ENCODE data around the gene ENTREP3. TPM values are rescaled to one million over a fixed set of nuclear protein-coding genes. Genes with fewer than 3 reads are reported as not detected.
"Not testable (repeated sequence)": the region's sequence is repeated elsewhere in the genome, so short reads cannot be mapped to it uniquely, and the experiment has no call there.

The ENTREP3 gene
- total RNA-seq, 4 donors from 2014 or later, result 5.6 to 12.0 (median 7.8) TPM

DNA sequence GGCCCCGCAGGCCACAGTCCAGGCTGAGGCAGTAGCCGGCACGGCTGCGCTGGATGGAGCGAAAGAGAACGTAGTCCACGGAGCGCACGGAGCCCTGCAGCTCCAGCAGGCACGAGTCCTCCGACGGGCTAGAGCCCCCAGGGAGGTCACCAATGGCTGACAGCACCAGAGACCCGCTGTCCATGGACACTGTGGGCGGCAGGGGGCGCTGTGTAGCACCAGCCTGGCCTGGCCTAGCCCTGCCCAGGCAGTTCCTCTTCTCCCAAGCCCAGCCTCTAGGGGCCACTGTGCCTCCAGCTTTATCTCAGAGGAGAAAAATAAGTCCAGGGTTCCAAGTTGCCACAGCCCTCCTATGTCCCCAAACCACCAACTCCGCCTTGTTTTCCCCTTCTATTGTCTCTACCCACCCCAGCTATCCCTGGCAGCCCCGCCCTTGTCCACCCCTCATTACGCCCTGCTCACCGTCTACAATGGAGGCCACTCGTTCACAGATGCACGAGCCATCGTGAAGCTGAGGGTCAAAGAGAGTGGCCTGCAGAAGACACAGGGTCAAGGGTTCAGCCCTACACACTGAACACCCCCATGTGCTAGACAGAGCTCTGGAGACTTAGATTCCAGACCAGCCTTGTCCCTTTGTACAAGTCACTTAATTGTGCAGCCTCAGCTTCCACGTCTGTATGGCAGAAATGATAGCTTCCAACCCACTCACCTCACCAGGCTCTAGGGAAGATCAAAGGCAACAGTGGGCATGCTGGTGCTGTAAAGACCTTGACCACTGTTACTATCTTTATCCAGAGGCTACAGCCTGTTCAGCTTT is 4.4 kb downstream of the ENTREP3 start:
- H3K4me1 ChIP-seq, result peaks cover 14 to 25% of the 10 kb centered on the region in 2 donors
- peaks cover 0 to 4% of the 10 kb centered on the region in 2 donors for H3K36me3 ChIP-seq
- intact Hi-C loops (cut with DNase I), result loop anchor here (5.0 kb wide), 1 partner anchor 341 kb away; no protein-coding TSS in a partner anchor
- H3K27me3 ChIP-seq, result no peaks in the 10 kb centered on the region
- no peak for TF ChIP-seq POLR2A (IDR thresholded peaks at IDR 0.05)
- TF ChIP-seq, protein P1, sequence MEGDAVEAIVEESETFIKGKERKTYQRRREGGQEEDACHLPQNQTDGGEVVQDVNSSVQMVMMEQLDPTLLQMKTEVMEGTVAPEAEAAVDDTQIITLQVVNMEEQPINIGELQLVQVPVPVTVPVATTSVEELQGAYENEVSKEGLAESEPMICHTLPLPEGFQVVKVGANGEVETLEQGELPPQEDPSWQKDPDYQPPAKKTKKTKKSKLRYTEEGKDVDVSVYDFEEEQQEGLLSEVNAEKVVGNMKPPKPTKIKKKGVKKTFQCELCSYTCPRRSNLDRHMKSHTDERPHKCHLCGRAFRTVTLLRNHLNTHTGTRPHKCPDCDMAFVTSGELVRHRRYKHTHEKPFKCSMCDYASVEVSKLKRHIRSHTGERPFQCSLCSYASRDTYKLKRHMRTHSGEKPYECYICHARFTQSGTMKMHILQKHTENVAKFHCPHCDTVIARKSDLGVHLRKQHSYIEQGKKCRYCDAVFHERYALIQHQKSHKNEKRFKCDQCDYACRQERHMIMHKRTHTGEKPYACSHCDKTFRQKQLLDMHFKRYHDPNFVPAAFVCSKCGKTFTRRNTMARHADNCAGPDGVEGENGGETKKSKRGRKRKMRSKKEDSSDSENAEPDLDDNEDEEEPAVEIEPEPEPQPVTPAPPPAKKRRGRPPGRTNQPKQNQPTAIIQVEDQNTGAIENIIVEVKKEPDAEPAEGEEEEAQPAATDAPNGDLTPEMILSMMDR (IDR thresholded peaks at IDR 0.05), result peak; percentile 86 to 99 (median 99)
- no peaks in the 10 kb centered on the region for H3K9me3 ChIP-seq
- H3K27ac ChIP-seq, result no peak overlapping the region
- peak; percentile 91 to 94 for DNase-seq
- WGBS, 2 donors, result 44 to 51% methylated on average over 8 of the region's 23 CpGs
- peak overlapping the region in 1 of 3 donors; percentile 18 for H3K4me3 ChIP-seq (replicated peaks in 1 of 3)

DNA sequence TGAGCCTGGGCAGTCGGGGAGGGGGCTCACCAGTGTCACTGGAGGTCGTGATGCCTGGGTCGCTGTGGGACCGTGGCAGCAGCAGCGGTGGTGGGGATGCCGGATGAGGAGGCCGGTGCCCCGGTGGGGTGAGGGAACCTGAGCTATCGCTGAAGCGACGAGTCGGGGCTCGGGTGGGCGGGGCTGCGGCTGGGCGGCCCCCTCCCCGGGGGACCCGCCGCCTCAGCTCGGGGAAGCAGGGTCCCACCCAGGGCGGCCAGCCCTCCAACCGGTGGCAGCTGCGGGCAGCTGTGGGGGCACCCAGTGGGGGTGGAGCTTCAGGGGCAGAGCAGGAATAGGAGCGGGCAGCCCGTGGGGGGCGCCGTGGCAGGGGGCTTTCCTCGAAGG is 5.0 kb downstream of the ENTREP3 start:
- Histone ChIP-seq H3K4me1 (peaks cover 14 to 23% of the 10 kb centered on the region in 2 donors), H3K4me3 (replicated peaks in 1 of 3) (peak overlapping the region in 1 of 3 donors; percentile 18), H3K27me3 (no peaks in the 10 kb centered on the region), H3K36me3 (peaks cover 0 to 4% of the 10 kb centered on the region in 2 donors), H3K27ac (no peak overlapping the region), H3K9me3 (no peaks in the 10 kb centered on the region)
- TF ChIP-seq, protein P1 (IDR thresholded peaks at IDR 0.05), result no peak
- no peak for TF ChIP-seq POLR2A (IDR thresholded peaks at IDR 0.05)
- no peak for DNase-seq
- WGBS, 2 donors, result 43% methylated on average over 4 of the region's 28 CpGs; no CpG with 5 or more reads in 1 of the 2 donors
- intact Hi-C loops (cut with DNase I), result loop anchor here (5.0 kb wide), 1 partner anchor 342 kb away; no protein-coding TSS in a partner anchor

DNA sequence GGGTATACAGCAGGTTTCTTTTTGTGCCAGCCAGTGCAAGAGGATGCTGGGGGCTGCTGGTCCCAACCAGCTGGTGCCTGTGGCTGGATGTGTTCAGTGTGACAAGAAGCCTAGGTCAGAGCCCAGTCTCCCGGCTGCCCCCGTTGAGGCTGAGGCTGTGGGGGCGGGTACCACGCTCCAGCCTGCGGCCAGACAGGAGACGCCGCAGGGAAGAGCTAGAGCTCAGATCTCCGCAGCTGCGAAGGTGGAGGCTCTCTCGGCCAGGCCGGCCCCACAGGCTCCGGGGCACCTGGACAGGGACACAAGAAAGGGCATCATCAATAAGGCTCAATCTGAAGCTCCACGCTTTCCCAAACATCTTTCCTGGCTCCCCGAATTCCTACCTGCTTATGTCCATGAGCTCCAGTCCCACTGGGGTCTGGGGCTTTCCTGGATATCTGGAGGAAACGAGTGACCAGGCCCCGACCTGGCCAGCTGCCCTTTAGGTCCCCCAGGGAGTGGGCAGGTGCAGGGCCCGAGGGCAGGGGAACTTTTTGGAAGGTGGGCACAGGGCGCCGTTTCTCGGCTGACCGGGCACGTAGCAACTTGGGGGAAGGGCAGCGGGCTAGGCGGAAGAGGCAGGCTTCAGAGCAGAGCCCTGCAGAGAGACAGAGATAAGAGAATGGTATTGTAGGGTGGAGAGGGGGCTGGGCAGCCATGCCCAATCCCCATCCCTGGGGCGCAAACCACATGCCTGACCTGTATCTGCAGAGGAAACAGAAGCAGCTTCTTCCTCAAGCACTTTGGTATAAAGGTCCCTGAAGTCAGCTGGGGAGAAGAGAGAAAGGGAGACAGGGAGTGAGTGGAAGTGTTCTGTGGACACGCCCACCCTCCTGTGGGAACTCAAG is 7.4 kb downstream of the ENTREP3 start:
- intact Hi-C loops (cut with DNase I), result no loop called here
- no peak overlapping the region for H3K27ac ChIP-seq
- H3K9me3 ChIP-seq, result no peaks in the 10 kb centered on the region
- no peak for DNase-seq
- H3K4me1 ChIP-seq, result peaks cover 17 to 25% of the 10 kb centered on the region in 2 donors
- peaks cover 0 to 4% of the 10 kb centered on the region in 2 donors for H3K36me3 ChIP-seq
- 93 to 94% methylated on average over 18 to 26 of the region's 26 CpGs for WGBS, 2 donors
- H3K27me3 ChIP-seq, result no peaks in the 10 kb centered on the region
- TF ChIP-seq, protein P1 (IDR thresholded peaks at IDR 0.05), result no peak
- no peak for TF ChIP-seq POLR2A (IDR thresholded peaks at IDR 0.05)
- no peak overlapping the region for H3K4me3 ChIP-seq (replicated peaks in 1 of 3)

DNA sequence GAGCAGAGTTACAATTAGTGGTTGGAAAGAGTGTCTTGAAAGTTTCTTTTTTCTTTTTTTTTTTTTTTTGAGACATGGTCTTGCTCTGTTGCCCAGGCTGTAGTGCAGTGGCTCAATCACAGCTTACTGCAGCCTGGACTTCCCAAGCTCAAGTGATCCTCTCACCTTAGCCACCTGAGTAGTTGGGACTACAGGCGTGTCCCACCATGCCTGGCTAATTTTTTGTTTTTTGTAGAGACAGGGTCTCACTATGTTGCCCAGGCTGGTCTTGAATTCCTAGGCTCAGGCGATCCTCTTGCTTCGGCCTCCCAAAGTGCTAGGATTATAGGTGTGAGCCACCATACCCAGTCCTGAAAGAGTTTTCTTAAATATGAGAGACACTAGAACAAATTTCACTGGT is 8.5 kb downstream of the ENTREP3 start:
- intact Hi-C loops (cut with DNase I); DNase-seq; H3K27me3 ChIP-seq; H3K36me3 ChIP-seq; H3K27ac ChIP-seq; H3K4me3 ChIP-seq (replicated peaks in 1 of 3); H3K9me3 ChIP-seq: not testable (repeated sequence)
- H3K4me1 ChIP-seq, result peaks cover 20 to 29% of the 10 kb centered on the region in 2 donors
- 94 to 95% methylated on average over 3 of the region's 3 CpGs for WGBS, 2 donors

DNA sequence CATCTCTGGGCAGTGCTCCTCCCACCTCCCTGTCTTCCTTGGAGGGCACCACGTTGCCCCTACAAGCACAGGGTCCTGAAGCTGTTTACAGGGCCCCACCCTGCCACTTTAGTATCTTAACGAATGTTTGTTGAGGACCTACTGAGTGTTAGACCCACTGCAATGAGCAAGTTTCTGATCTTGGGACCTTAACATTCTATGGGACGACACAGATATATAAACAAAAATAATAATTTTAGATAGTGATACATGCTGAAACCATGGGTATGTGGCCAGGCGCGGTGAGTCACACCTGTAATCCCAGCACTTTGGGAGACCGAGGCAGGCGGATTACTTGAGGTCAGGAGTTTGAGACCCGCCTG is 10.1 kb downstream of the ENTREP3 start:
- Histone ChIP-seq H3K9me3 (no peaks in the 10 kb centered on the region), H3K4me1 (peaks cover 16 to 28% of the 10 kb centered on the region in 2 donors), H3K27ac (peak overlapping the region; percentile 80 to 92 (median 81)), H3K27me3 (no peaks in the 10 kb centered on the region), H3K36me3 (peaks cover 0 to 4% of the 10 kb centered on the region in 2 donors), H3K4me3 (replicated peaks in 1 of 3) (peak overlapping the region in 1 of 3 donors; percentile 35)
- intact Hi-C loops (cut with DNase I), result no loop called here
- 65 to 67% methylated on average over 8 of the region's 8 CpGs for WGBS, 2 donors
- no peak for TF ChIP-seq POLR2A (IDR thresholded peaks at IDR 0.05)
- TF ChIP-seq, protein P1 (IDR thresholded peaks at IDR 0.05), result no peak
- DNase-seq, result no peak

Data from thyroid gland (tissue), 4 donors.